GM19351 (cell line): ENCODE data around the gene UBAP1.
"Not testable (repeated sequence)": the region's sequence is repeated elsewhere in the genome, so short reads cannot be mapped to it uniquely, and the experiment has no call there.

Source experiments
- ATAC-seq: cut with Tn5 transposase; IDR thresholded peaks from one replicate; pipeline ENCODE4 v1.9.1; 2021; ENCODE audit warnings: mild to moderate bottlenecking, moderate library complexity; ENCODE audit not compliant: unreplicated experiment

Gene UBAP1

GRCh38 chr9:34219421-34219820, 40.6 kb downstream of the UBAP1 start:
- ATAC-seq, result no peak

- no peak for ATAC-seq
These were observed 41.4 kb downstream of the UBAP1 start for GRCh38 chr9:34220218-34220617.

- ATAC-seq, result no peak
These were observed 45.5 kb downstream of the UBAP1 start for GRCh38 chr9:34224349-34224748.

- not testable (repeated sequence) for ATAC-seq
These were observed 47.4 kb downstream of the UBAP1 start for GRCh38 chr9:34226144-34226760.

- ATAC-seq, result no peak
These were observed 48.6 kb downstream of the UBAP1 start for GRCh38 chr9:34227445-34227844.

GRCh38 chr9:34230556-34230955, 51.7 kb downstream of the UBAP1 start:
- no peak for ATAC-seq

GRCh38 chr9:34232201-34232600, 53.4 kb downstream of the UBAP1 start:
- no peak for ATAC-seq

- ATAC-seq, result no peak
These were observed 54.8 kb downstream of the UBAP1 start for GRCh38 chr9:34233672-34234071.

GRCh38 chr9:34237836-34238235, 59.0 kb downstream of the UBAP1 start:
- ATAC-seq, result no peak

- no peak for ATAC-seq
These were observed 61.2 kb downstream of the UBAP1 start for GRCh38 chr9:34240006-34240405.

- no peak for ATAC-seq
These were observed 64.0 kb downstream of the UBAP1 start for GRCh38 chr9:34242830-34243229.

- ATAC-seq, result not testable (repeated sequence)
These were observed 66.4 kb downstream of the UBAP1 start for GRCh38 chr9:34245212-34245611.

GRCh38 chr9:34246453-34246852, 67.6 kb downstream of the UBAP1 start:
- ATAC-seq, result no peak

GRCh38 chr9:34247782-34248181, 68.9 kb downstream of the UBAP1 start:
- ATAC-seq, result not testable (repeated sequence)

GRCh38 chr9:34249274-34249673, 70.4 kb downstream of the UBAP1 start:
- no peak for ATAC-seq

- ATAC-seq, result no peak
These were observed 71.9 kb downstream of the UBAP1 start for GRCh38 chr9:34250721-34251120.

- ATAC-seq, result no peak
These were observed 73.2 kb downstream of the UBAP1 start for GRCh38 chr9:34252016-34252415.

- ATAC-seq, result peak; percentile 59
These were observed 74.0 kb downstream of the UBAP1 start for GRCh38 chr9:34252670-34253459.

- no peak for ATAC-seq
These were observed 74.6 kb downstream of the UBAP1 start for GRCh38 chr9:34253460-34253837.

GRCh38 chr9:34254141-34254913, 75.5 kb downstream of the UBAP1 start:
- ATAC-seq, result no peak

GRCh38 chr9:34254966-34255825, 76.4 kb downstream of the UBAP1 start:
- no peak for ATAC-seq
